ENCODE data around the gene CEACAM21. TPM values are rescaled to one million over a fixed set of nuclear protein-coding genes. Genes with fewer than 3 reads are reported as not detected.

Gene CEACAM21
- total RNA-seq, 1 experiment from 2014 or later = 0.25 TPM

- Histone ChIP-seq H3K4me3 (replicated peaks in 1 of 2; ENCODE audit: low read depth in 1 of 2, low read length in 2 of 2) (no peak overlapping the region), H4K20me1 (ENCODE audit: insufficient read depth) (no peaks in the 10 kb centered on the region), H3K4me1 (ENCODE audit: control insufficient read depth in 1 of 2, insufficient read depth in 2 of 2, low read length in 2 of 2) (no peaks in the 10 kb centered on the region), H3K9me3 (ENCODE audit: control insufficient read depth in 1 of 2, insufficient read depth in 1 of 2, low read depth in 1 of 2, low read length in 2 of 2) (no peaks in the 10 kb centered on the region), H3K9ac (ENCODE audit: low read length) (no peak overlapping the region), H3K36me3 (ENCODE audit: control insufficient read depth in 1 of 2, insufficient read depth in 2 of 2, low read length in 2 of 2) (no peaks in the 10 kb centered on the region), H3K9me2 (ENCODE audit: insufficient read depth) (no peaks in the 10 kb centered on the region), H3K27me3 (ENCODE audit: insufficient read depth, low read length) (0 out of 2 replicates have a peak, but pooled peaks cover 4% of the 10 kb centered on the region), H3K4me2 (ENCODE audit: low read length) (no peak overlapping the region), H3K79me2 (ENCODE audit: insufficient read depth, low read length) (no peaks in the 10 kb centered on the region), H2AFZ (ENCODE audit: low read depth, low read length, poor library complexity, severe bottlenecking) (no peak overlapping the region), H3K27ac (ENCODE audit: low read depth, low read length) (no peak overlapping the region)
- TF ChIP-seq CEBPB (IDR thresholded peaks at IDR 0.05; ENCODE audit: low read depth) = no peak
- no peak for TF ChIP-seq ELF1 (IDR thresholded peaks at IDR 0.05; ENCODE audit: borderline replicate concordance, low read depth)
- no peak for TF ChIP-seq SP1 (IDR thresholded peaks at IDR 0.05; ENCODE audit: low read depth)
- no peak for TF ChIP-seq CTCF (IDR thresholded peaks at IDR 0.05 in 2 of 3, conservative IDR thresholded peaks at IDR 0.05 in 1 of 3; ENCODE audit: borderline replicate concordance in 1 of 3, insufficient read depth in 1 of 3, low read depth in 2 of 3, low read length in 2 of 3)
- DNase-seq (ENCODE audit: low read depth, low spot score) = no peak
- ChIA-PET POLR2A (no interaction called here), CTCF (no interaction called here), RAD21 (ENCODE audit: low non-redundant PET in 1 of 2, low total read pairs in 2 of 2, uncharacterized antibody in 2 of 2, unreplicated experiment in 2 of 2) (no interaction called here)
- intact Hi-C loops (cut with micrococcal nuclease) = no loop called here
- no peak for ATAC-seq
- BruUV-seq (replicated peaks) = no TSS peak
Observed at GRCh38 chr19:41589371-41589770, 13.4 kb downstream of the CEACAM21 start.

DNA sequence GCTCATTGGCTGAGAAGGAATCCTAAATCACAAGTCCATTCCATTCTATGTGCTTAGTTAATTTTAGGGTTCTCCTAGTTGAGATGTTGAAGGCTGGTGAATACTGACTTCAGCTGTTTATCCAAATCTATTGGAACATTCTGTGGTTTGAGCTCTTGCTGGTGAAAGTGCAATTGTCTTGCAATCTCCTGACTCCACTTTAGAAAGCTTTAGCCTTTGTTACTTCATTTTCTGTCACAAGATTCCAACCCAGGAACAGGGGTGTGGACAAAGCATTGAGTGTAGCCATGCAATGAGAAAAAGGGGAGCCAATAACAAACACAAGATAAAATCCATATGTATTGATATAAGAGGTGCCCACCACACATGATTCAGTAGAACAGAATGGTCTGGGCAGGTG lies 15.0 kb downstream of the CEACAM21 start:
- Histone ChIP-seq H3K36me3 (ENCODE audit: control insufficient read depth in 1 of 2, insufficient read depth in 2 of 2, low read length in 2 of 2) (no peaks in the 10 kb centered on the region), H3K9ac (ENCODE audit: low read length) (no peak overlapping the region), H3K4me2 (ENCODE audit: low read length) (no peak overlapping the region), H3K9me3 (ENCODE audit: control insufficient read depth in 1 of 2, insufficient read depth in 1 of 2, low read depth in 1 of 2, low read length in 2 of 2) (no peaks in the 10 kb centered on the region), H3K79me2 (ENCODE audit: insufficient read depth, low read length) (no peaks in the 10 kb centered on the region), H3K27me3 (ENCODE audit: insufficient read depth, low read length) (no peaks in the 10 kb centered on the region), H3K4me3 (replicated peaks in 1 of 2; ENCODE audit: low read depth in 1 of 2, low read length in 2 of 2) (no peak overlapping the region), H3K9me2 (ENCODE audit: insufficient read depth) (no peaks in the 10 kb centered on the region), H4K20me1 (ENCODE audit: insufficient read depth) (no peaks in the 10 kb centered on the region), H3K27ac (ENCODE audit: low read depth, low read length) (no peak overlapping the region), H3K4me1 (ENCODE audit: control insufficient read depth in 1 of 2, insufficient read depth in 2 of 2, low read length in 2 of 2) (no peaks in the 10 kb centered on the region), H2AFZ (ENCODE audit: low read depth, low read length, poor library complexity, severe bottlenecking) (no peak overlapping the region)
- intact Hi-C loops (cut with micrococcal nuclease) = loop anchor here (2.0 kb wide), 1 partner anchor 26 kb away; no protein-coding TSS in a partner anchor
- DNase-seq (ENCODE audit: low read depth, low spot score) (no peak), ATAC-seq (no peak)
- POLR2A ChIA-PET = no interaction called here
- no TSS peak for BruUV-seq (replicated peaks)
- CTCF ChIA-PET = interaction anchor here (1.1 kb wide), 1 partner anchor 29 kb away, joined by 3 read pairs; no protein-coding TSS in a partner anchor
- RAD21 ChIA-PET (ENCODE audit: low non-redundant PET in 1 of 2, low total read pairs in 2 of 2, uncharacterized antibody in 2 of 2, unreplicated experiment in 2 of 2) = interaction anchor here in 1 of 2 experiments (0.6 kb wide), 1 partner anchor 175 kb away, joined by 3 read pairs; no protein-coding TSS in a partner anchor
- no peak for TF ChIP-seq POLR2A (IDR thresholded peaks at IDR 0.05; ENCODE audit: borderline replicate concordance, extremely low read depth, insufficient read depth, insufficient read length)
- no peak for TF ChIP-seq SP1 (IDR thresholded peaks at IDR 0.05; ENCODE audit: low read depth)
- TF ChIP-seq ELF1 (IDR thresholded peaks at IDR 0.05; ENCODE audit: borderline replicate concordance, low read depth) = no peak
- no peak for TF ChIP-seq EGR1 (IDR thresholded peaks at IDR 0.05; ENCODE audit: low read depth)
- TF ChIP-seq ATF3 (IDR thresholded peaks at IDR 0.05) = no peak
- TF ChIP-seq CTCF (IDR thresholded peaks at IDR 0.05 in 2 of 3, conservative IDR thresholded peaks at IDR 0.05 in 1 of 3; ENCODE audit: borderline replicate concordance in 1 of 3, insufficient read depth in 1 of 3, low read depth in 2 of 3, low read length in 2 of 3) = no peak
- no peak for TF ChIP-seq RAD21 (IDR thresholded peaks at IDR 0.05; ENCODE audit: low read depth)
- no peak for TF ChIP-seq EZH2 (IDR thresholded peaks at IDR 0.05)
- TF ChIP-seq YY1 (IDR thresholded peaks at IDR 0.05; ENCODE audit: extremely low read depth, insufficient replicate concordance, low read depth, low read length) = no peak
- TF ChIP-seq SIN3A (IDR thresholded peaks at IDR 0.05; ENCODE audit: low read depth) = no peak
- TF ChIP-seq, protein P1, sequence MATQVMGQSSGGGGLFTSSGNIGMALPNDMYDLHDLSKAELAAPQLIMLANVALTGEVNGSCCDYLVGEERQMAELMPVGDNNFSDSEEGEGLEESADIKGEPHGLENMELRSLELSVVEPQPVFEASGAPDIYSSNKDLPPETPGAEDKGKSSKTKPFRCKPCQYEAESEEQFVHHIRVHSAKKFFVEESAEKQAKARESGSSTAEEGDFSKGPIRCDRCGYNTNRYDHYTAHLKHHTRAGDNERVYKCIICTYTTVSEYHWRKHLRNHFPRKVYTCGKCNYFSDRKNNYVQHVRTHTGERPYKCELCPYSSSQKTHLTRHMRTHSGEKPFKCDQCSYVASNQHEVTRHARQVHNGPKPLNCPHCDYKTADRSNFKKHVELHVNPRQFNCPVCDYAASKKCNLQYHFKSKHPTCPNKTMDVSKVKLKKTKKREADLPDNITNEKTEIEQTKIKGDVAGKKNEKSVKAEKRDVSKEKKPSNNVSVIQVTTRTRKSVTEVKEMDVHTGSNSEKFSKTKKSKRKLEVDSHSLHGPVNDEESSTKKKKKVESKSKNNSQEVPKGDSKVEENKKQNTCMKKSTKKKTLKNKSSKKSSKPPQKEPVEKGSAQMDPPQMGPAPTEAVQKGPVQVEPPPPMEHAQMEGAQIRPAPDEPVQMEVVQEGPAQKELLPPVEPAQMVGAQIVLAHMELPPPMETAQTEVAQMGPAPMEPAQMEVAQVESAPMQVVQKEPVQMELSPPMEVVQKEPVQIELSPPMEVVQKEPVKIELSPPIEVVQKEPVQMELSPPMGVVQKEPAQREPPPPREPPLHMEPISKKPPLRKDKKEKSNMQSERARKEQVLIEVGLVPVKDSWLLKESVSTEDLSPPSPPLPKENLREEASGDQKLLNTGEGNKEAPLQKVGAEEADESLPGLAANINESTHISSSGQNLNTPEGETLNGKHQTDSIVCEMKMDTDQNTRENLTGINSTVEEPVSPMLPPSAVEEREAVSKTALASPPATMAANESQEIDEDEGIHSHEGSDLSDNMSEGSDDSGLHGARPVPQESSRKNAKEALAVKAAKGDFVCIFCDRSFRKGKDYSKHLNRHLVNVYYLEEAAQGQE (IDR thresholded peaks at IDR 0.05; ENCODE audit: low read depth) = no peak
